GM10248 (cell line): ENCODE data around the gene SHANK1.

Source experiments
- CTCF ChIA-PET: fragments of 300-600 bp; sonication (Branson Sonifier 250); formaldehyde crosslinking; extraction: SDS; loops from one replicate; lab custom pipeline; 2021; ENCODE audit warnings: antibody characterized with exemption; lab: Yijun Ruan, JAX
- POLR2A ChIA-PET: fragments of 350-650 bp; sonication (Branson Sonifier 250); formaldehyde crosslinking; extraction: SDS; loops from one replicate; lab custom pipeline; 2020; ENCODE audit warnings: antibody characterized with exemption; lab: Yijun Ruan, JAX
- DNase-seq: peaks from one replicate; pipeline ENCODE4 v3.0.0; 2012; ENCODE audit errors: extremely low spot score
- CTCF ChIP-seq: IDR thresholded peaks from 2 replicates; pipeline ENCODE4 v1.5.1; 2012; ENCODE audit warnings: mild to moderate bottlenecking, low read depth; ENCODE audit errors: extremely low read depth, missing control alignments, control extremely low read depth

SHANK1 gene

GRCh38 chr19:50711805-50712204 is 7.8 kb downstream of the SHANK1 start:
- DNase-seq = no peak
- ChIA-PET CTCF (interaction anchor here (2.9 kb wide), 1 partner anchor 13 kb away, joined by 7 read pairs; no protein-coding TSS in a partner anchor), POLR2A (no interaction called here)
- TF ChIP-seq CTCF = no peak

- no peak for DNase-seq
- CTCF ChIA-PET = interaction anchor here (0.7 to 2.9 kb wide), 2 partner anchors 13 to 216 kb away, joined by 3 to 7 read pairs; no protein-coding TSS in a partner anchor
- POLR2A ChIA-PET = no interaction called here
Observed at GRCh38 chr19:50711196-50711595, 8.4 kb downstream of the SHANK1 start.

GRCh38 chr19:50710612-50711011 is 9.0 kb downstream of the SHANK1 start:
- no peak for DNase-seq
- TF ChIP-seq CTCF = no peak
- CTCF ChIA-PET = interaction anchor here (0.7 to 2.9 kb wide), 3 partner anchors 14 to 216 kb away, joined by 3 to 7 read pairs (median 3); no protein-coding TSS in a partner anchor
- POLR2A ChIA-PET = no interaction called here

More at GRCh38 chr19:50711196-50711595, 8.4 kb downstream of the SHANK1 start:
- no peak for TF ChIP-seq CTCF

GRCh38 chr19:50710094-50710493 is 9.5 kb downstream of the SHANK1 start:
- TF ChIP-seq CTCF = no peak
- POLR2A ChIA-PET = no interaction called here
- DNase-seq = no peak
- CTCF ChIA-PET = interaction anchor here (1.1 to 2.9 kb wide), 2 partner anchors 14 to 154 kb away, joined by 3 to 7 read pairs; no protein-coding TSS in a partner anchor

GRCh38 chr19:50708179-50708879 is 11.3 kb downstream of the SHANK1 start:
- ChIA-PET POLR2A (no interaction called here), CTCF (no interaction called here)
- TF ChIP-seq CTCF = no peak
- DNase-seq = no peak

GRCh38 chr19:50706387-50706786 is 13.2 kb downstream of the SHANK1 start:
- DNase-seq = no peak
- CTCF ChIA-PET = interaction anchor here (3.3 kb wide), 1 partner anchor 216 kb away, joined by 17 read pairs; no protein-coding TSS in a partner anchor
- no peak for TF ChIP-seq CTCF
- POLR2A ChIA-PET = no interaction called here
